ENCODE data around the gene ARID1A.

ARID1A gene

DNA sequence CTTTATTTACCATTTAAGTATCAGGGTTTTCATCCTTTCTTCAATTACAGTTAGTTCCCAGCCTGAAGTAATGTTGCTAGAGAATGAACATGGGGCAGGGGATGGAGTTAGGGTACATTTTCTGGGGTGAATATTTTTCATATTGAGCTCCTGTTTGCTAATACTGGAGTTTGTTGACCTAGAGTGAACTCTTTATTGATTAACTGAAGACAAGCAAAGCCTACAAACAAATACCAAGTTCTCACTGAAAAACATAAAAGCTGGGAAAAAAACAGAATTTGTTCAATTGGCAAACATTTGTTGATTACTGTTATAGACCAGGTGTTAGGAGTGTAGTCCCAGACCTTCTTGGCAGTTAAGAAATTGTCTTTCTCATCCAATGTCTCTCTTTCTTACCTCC lies 63.7 kb downstream of the ARID1A start:
- no peak for DNase-seq (ENCODE audit: low read depth in 2 of 2)

GRCh38 chr1:26761217-26761616 lies 65.4 kb downstream of the ARID1A start:
- no peak for DNase-seq (ENCODE audit: low read depth in 2 of 2)

DNA sequence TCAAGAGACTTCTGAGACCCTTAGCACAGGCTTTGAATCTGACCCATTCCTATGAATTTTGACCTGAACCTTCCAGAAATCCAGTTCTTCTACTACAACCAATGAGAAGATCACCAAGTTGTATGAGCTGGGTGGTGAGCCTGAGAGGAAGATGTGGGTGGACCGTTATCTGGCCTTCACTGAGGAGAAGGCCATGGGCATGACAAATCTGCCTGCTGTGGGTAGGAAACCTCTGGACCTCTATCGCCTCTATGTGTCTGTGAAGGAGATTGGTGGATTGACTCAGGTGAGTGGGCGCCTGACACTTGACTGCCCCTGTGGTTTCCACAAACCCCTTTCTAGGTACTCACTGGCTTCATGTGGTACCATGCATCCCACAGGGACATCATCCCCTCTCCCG lies 71.9 kb downstream of the ARID1A start:
- DNase-seq (ENCODE audit: low read depth in 2 of 2): no peak

- no peak for DNase-seq (ENCODE audit: low read depth in 2 of 2)
These were observed 72.9 kb downstream of the ARID1A start for GRCh38 chr1:26768755-26769154.

DNA sequence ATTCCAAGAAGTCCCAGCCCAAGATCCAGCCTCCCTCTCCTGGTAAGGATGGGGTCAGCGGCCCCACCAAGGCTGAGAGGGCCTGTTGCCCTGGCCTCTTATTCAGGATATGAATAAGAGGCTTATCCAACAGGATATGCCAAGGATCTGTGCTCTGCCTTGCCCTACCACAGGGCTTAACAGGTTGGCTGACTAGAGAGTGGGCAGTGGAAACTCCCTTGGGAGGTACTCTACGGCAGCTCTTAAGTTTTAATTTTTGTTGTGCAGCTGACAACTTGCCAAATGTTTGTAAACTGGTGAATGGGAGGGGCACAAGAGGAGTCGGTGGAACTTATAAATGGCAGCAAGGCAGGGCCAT lies 75.4 kb downstream of the ARID1A start:
- DNase-seq (ENCODE audit: low read depth in 2 of 2): no peak

GRCh38 chr1:26771643-26772321 lies 76.0 kb downstream of the ARID1A start:
- DNase-seq (ENCODE audit: low read depth in 2 of 2): no peak

DNA sequence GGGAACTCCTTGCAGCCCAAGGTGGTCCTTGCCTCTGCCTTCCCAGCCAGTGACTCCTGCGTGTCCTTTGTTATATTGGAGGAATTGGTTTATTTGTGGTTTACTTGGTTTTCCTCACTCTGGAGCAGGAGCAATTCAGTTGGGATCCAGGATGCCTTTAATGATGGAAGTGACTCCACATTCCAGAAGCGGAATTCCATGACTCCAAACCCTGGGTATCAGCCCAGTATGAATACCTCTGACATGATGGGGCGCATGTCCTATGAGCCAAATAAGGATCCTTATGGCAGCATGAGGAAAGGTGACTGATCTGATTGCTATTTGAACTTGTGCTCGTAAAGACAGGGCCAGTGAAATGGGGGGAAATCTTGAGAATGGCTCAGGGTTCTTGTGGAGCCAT lies 76.9 kb downstream of the ARID1A start:
- DNase-seq (ENCODE audit: low read depth in 2 of 2): no peak

DNA sequence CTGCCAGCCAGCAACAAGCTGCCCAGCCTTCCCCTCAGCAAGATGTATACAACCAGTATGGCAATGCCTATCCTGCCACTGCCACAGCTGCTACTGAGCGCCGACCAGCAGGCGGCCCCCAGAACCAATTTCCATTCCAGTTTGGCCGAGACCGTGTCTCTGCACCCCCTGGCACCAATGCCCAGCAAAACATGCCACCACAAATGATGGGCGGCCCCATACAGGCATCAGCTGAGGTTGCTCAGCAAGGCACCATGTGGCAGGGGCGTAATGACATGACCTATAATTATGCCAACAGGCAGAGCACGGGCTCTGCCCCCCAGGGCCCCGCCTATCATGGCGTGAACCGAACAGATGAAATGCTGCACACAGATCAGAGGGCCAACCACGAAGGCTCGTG lies 78.6 kb downstream of the ARID1A start:
- DNase-seq (ENCODE audit: low read depth in 2 of 2): no peak

GRCh38 chr1:26775666-26776065 lies 79.9 kb downstream of the ARID1A start:
- no peak for DNase-seq (ENCODE audit: low read depth in 2 of 2)

- no peak for DNase-seq (ENCODE audit: low read depth in 2 of 2)
These were observed 83.4 kb downstream of the ARID1A start for GRCh38 chr1:26779098-26779668.

GRCh38 chr1:26780344-26780957 lies 84.6 kb downstream of the ARID1A start:
- DNase-seq (ENCODE audit: low read depth in 2 of 2): no peak

GRCh38 chr1:26781206-26781825 lies 85.5 kb downstream of the ARID1A start:
- DNase-seq (ENCODE audit: low read depth in 2 of 2): no peak

DNA sequence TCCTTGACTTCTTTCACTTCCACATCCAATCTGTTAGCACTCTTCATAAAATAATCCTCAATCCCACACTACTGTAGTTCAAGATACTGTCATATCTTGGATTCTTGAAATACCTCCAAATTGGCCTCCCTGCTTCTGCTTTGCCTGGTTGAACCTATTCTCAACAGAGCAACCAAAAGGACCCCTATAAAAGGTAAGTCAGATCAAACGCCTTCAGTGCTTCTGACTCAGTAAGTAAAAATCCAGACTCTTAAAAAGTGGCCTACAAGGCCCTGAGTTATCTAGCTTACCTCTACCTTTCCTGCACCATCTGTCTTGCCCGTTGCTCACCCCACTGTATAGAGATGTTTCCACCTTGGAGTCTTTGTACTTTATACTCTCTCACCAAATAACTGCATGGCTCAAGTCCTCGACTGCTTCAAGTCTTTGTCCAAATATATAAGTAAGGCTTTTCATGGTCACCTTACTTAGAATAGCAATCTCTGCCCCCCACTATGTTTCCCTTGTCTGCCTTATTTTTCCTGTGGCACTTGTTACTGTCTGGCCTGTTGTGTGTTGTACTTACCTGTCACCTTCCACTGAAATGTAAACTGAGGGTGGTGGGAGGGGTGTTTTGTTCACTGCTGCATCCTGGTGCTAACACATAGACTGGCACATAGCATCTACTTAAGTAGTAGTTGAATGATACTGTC lies 86.9 kb downstream of the ARID1A start:
- DNase-seq (ENCODE audit: low read depth in 2 of 2): no peak

DNA sequence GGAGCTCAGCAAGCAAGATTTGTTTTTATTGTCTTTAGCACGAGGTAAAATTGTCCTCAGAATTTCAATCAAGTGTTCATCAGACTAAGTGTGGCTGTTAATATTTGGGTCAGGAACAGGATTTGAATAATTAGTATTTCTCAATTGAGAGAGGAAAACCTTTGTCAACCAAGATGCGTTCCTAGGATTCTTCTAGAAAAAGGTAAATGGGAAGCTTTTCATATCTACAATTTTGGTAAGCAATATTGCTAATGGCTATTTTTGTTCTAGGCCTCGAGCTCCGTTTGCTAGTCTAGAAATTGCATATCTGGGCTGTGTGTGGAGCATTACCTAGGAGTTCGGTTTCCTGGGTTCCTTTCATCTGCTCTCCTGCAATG lies 87.8 kb downstream of the ARID1A start:
- DNase-seq (ENCODE audit: low read depth in 2 of 2): no peak

DNA sequence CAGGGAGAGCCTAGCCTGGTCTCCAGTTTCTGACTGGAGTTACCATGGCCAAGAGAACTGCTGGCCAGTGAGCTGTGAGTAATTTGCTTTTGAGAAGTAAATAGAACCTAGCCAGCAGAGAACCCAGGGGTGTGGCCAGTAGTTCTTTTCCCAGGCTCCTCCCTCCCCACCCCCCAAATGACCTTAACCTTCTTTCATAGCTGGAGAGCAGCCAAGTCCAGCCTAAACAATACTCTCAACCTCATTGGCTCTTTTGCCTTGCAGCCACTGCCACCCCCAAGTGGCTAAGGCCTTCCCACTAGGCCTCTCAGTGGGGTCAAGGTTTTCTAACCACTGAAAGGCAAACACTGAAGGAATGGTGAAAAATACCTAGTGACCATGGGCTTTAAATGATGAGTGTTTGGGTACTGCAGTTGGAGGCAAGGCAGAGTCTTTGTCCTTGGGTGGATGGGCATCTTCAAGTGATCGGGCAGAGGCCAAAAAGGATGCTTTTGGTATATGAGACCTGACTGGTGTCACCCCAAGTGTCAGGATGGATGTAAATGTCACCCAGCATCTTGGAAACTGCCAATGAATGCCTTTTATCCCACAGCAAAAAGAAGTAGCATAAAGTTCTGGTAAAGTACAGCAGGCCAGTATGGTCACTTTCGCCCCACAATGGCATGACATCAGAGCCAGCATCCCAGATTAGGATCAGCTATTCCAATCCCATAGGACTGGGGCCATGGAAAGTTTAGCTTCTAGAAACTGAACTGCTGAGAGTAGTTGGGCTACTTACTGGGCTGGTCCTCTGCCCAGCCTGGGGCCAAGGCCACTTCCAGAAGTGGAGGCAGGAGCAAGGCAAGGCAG lies 88.4 kb downstream of the ARID1A start:
- DNase-seq (ENCODE audit: low read depth in 2 of 2): no peak

DNA sequence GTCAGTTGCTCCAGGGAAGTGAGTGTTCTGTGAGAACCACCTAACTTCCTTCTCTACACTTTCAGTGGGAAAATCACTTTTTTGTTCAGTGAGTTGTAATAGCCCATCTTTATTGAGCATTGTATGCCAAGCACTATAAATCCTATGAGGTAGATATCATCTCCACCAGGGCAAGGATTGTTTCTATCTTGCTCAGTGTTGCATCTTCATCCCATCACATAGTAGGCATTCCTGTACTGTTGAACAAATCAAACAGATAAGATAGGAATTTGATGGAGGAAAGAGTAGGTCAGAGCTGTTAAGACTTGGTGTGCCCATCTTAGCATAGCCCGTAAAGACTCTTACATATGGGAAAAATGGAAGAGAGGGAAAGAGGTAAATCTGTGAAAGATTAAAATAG lies 89.1 kb downstream of the ARID1A start:
- DNase-seq (ENCODE audit: low read depth in 2 of 2): no peak

DNA sequence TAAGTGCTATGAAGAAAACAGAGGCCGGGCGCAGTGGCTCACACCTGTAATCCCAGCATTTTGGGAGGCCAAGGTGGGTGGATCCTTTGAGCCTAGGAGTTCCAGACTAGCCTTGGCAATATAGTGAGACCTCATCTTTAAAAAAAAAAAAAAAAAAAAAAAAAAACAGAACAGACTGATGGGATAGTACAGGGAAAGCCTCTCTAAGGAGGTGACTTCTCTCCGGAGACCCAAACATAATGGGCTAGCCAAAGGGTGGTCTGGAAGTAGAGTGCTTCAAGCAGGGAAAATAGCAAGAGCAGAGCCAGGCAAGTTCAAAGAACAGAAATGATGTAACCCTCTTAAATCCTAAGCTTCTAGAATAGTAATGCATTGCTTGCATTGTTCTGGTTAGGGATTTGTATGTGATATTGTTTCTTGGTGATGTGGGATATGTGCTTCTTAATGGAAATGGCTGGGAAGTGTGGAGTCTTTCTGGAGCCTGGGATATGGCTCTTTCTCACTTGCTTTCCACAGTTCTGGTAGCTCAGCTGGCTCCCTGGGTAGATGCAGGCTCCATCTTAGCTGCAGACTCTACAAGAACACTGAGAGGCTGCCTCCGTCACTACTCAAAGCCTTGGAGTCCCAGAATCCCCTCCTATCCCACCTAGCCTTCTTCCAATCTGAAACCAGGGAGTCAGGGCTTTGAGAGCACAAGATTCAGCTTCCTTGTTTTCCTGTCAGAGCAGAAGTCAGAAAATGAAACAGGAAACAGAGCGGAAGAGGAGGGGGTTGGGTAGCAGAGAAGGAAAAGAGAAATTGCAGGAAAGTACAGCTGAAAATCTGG lies 90.0 kb downstream of the ARID1A start:
- no peak for DNase-seq (ENCODE audit: low read depth in 2 of 2)

GRCh38 chr1:26786437-26787380 lies 90.9 kb downstream of the ARID1A start:
- no peak for DNase-seq (ENCODE audit: low read depth in 2 of 2)

DNA sequence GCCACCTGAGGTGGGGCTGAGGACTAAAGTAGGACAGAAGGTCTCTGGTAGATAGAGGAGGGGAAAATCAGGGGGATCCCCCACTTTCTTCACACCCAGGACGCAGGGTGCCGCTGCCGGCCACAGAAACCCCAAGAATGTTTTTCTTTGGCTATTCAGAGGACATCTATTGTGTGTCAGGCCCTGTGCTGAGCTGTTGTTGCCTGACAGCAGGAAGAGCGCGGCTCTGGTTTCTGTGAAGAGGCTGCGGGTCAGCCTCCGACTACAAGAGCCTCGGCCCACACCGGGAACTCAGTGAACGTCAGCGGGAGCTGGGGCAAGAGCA lies 91.5 kb downstream of the ARID1A start:
- DNase-seq (ENCODE audit: low read depth in 2 of 2): peak; percentile 59 to 71
